ENCODE measurements around the gene PDXK.

The PDXK gene

DNA sequence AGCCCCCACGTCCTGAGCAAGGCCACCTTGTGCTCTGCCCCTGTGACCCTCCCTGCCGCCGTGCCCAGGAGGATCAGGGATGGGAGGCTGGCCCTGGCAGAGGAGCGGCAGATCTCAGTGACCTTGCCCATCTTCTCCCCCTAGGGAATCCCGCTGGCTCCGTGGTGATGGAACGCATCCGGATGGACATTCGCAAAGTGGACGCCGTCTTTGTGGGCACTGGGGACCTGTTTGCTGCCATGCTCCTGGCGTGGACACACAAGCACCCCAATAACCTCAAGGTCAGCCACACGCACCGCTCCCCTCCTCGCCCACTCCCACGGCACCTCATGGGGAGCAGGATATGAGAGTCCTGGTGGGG, 34.5 kb downstream of the PDXK start (continued):
- TF ChIP-seq OSR1 (CRISPR knock-in tag; IDR thresholded peaks at IDR 0.05) = no peak

DNA sequence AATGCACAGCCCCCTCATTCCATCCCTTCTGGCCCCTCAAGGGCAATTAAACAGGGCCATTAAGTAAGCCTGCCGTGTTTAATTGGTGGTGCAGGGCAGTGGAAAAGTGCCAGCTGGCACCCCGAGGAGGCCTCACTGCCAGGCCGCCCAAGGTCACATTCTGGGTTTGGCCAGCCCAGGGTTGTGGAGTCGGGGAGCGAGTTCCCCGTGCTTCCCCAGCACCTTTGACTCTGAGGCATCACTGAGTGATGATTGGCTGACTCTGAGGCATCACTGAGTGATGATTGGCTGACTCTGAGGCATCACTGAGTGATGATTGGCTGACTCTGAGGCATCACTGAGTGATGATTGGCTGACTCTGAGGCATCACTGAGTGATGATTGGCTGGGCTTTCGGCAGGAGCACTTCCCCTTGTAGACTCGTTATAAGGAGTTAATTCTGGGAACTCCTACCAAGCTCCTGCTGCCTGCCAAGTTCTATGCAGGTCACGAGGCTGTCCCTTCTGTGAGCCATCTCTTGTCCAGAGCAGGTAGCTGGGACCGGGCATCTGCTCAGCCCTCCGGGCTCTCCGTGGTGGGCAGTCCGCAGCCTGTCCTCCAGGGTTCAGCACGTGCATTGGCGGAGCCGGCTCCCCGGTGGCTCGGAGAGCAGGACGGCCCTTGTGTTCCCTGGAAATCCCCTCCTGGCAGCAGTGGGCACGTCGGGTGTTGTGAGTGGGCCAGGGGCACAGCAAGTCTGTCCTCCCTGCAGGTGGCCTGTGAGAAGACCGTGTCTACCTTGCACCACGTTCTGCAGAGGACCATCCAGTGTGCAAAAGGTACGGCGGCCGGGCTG, 36.2 kb downstream of the PDXK start:
- ATAC-seq = no peak; the same call in 2 of the 3 replicates
- TF ChIP-seq ZNF70 (CRISPR knock-in tag; IDR thresholded peaks at IDR 0.05) = no peak
- no peak for TF ChIP-seq TCF4 (CRISPR knock-in tag; IDR thresholded peaks at IDR 0.05; ENCODE audit: borderline replicate concordance)
- no peak for TF ChIP-seq BACH2 (CRISPR knock-in tag; IDR thresholded peaks at IDR 0.05; ENCODE audit: borderline replicate concordance)
- TF ChIP-seq PPARA (CRISPR knock-in tag; IDR thresholded peaks at IDR 0.05; ENCODE audit: borderline replicate concordance) = no peak
- TF ChIP-seq, protein P1, sequence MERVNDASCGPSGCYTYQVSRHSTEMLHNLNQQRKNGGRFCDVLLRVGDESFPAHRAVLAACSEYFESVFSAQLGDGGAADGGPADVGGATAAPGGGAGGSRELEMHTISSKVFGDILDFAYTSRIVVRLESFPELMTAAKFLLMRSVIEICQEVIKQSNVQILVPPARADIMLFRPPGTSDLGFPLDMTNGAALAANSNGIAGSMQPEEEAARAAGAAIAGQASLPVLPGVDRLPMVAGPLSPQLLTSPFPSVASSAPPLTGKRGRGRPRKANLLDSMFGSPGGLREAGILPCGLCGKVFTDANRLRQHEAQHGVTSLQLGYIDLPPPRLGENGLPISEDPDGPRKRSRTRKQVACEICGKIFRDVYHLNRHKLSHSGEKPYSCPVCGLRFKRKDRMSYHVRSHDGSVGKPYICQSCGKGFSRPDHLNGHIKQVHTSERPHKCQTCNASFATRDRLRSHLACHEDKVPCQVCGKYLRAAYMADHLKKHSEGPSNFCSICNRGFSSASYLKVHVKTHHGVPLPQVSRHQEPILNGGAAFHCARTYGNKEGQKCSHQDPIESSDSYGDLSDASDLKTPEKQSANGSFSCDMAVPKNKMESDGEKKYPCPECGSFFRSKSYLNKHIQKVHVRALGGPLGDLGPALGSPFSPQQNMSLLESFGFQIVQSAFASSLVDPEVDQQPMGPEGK (CRISPR knock-in tag; IDR thresholded peaks at IDR 0.05; ENCODE audit: borderline replicate concordance) = no peak
- no peak for TF ChIP-seq CSDC2 (CRISPR knock-in tag; IDR thresholded peaks at IDR 0.05)
- no peak for TF ChIP-seq RARB (CRISPR knock-in tag; IDR thresholded peaks at IDR 0.05)
- no peak for TF ChIP-seq SNAI2 (CRISPR knock-in tag; IDR thresholded peaks at IDR 0.05)
- TF ChIP-seq ZFP30 (CRISPR knock-in tag; IDR thresholded peaks at IDR 0.05) = no peak
- TF ChIP-seq, protein P2, sequence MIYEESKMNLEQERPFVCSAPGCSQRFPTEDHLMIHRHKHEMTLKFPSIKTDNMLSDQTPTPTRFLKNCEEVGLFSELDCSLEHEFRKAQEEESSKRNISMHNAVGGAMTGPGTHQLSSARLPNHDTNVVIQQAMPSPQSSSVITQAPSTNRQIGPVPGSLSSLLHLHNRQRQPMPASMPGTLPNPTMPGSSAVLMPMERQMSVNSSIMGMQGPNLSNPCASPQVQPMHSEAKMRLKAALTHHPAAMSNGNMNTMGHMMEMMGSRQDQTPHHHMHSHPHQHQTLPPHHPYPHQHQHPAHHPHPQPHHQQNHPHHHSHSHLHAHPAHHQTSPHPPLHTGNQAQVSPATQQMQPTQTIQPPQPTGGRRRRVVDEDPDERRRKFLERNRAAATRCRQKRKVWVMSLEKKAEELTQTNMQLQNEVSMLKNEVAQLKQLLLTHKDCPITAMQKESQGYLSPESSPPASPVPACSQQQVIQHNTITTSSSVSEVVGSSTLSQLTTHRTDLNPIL (CRISPR knock-in tag; IDR thresholded peaks at IDR 0.05; ENCODE audit: low read depth) = no peak
- TF ChIP-seq ZNF8 (CRISPR knock-in tag; IDR thresholded peaks at IDR 0.05) = no peak

DNA sequence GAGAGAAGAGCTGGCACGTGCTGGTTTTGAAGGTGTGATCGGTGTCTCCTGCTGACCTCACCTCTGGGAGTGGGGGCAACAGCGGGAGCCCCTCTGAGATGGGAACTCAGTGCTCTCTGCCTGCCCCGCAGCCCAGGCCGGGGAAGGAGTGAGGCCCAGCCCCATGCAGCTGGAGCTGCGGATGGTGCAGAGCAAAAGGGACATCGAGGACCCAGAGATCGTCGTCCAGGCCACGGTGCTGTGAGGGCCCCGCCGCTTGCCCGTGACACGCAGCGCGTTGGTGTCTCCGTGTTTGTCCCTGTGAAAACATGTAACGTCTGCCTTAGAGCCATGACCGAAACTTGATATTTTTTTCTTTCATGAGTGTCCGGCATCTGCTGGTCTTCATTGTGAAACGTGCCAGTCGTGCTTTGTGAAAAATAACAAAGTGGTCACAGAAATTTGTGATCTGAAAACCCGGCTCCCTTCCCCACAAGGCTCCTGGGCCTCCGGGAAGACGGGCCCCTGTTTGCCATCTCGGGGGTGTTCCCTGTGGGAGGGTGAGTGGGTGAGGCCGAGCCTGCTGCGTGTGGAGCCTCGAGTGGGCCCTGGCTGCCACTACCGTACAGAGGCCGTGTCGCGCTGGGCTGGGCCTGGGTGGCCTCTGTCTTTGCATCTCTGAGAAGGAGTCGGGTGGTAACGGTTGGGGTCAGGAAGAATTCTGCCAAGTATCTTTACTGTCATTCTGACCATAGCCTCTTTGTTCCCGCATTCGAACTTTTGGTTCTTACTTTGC, 37.1 kb downstream of the PDXK start:
- TF ChIP-seq GLIS3 (CRISPR knock-in tag; IDR thresholded peaks at IDR 0.05) (no peak), CSDC2 (CRISPR knock-in tag; IDR thresholded peaks at IDR 0.05) (no peak), BACH2 (CRISPR knock-in tag; IDR thresholded peaks at IDR 0.05; ENCODE audit: borderline replicate concordance) (no peak), TOX (CRISPR knock-in tag; IDR thresholded peaks at IDR 0.05; ENCODE audit: borderline replicate concordance) (no peak), ZNF565 (CRISPR knock-in tag; conservative IDR thresholded peaks at IDR 0.05; ENCODE audit: low read depth) (no peak), ESRRG (CRISPR knock-in tag; IDR thresholded peaks at IDR 0.05) (no peak), ZC3H10 (CRISPR knock-in tag; IDR thresholded peaks at IDR 0.05) (no peak), SNAI2 (CRISPR knock-in tag; IDR thresholded peaks at IDR 0.05) (no peak), ZNF70 (CRISPR knock-in tag; IDR thresholded peaks at IDR 0.05) (no peak), ISL1 (CRISPR knock-in tag; IDR thresholded peaks at IDR 0.05) (no peak), OSR1 (CRISPR knock-in tag; IDR thresholded peaks at IDR 0.05) (no peak), TCF4 (CRISPR knock-in tag; IDR thresholded peaks at IDR 0.05; ENCODE audit: borderline replicate concordance) (no peak)
- TF ChIP-seq, protein P3, sequence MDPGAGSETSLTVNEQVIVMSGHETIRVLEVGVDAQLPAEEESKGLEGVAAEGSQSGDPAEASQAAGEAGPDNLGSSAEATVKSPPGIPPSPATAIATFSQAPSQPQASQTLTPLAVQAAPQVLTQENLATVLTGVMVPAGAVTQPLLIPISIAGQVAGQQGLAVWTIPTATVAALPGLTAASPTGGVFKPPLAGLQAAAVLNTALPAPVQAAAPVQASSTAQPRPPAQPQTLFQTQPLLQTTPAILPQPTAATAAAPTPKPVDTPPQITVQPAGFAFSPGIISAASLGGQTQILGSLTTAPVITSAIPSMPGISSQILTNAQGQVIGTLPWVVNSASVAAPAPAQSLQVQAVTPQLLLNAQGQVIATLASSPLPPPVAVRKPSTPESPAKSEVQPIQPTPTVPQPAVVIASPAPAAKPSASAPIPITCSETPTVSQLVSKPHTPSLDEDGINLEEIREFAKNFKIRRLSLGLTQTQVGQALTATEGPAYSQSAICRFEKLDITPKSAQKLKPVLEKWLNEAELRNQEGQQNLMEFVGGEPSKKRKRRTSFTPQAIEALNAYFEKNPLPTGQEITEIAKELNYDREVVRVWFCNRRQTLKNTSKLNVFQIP (CRISPR knock-in tag; IDR thresholded peaks at IDR 0.05; ENCODE audit: borderline replicate concordance, low read depth) = no peak
- TF ChIP-seq, protein P1 (CRISPR knock-in tag; IDR thresholded peaks at IDR 0.05; ENCODE audit: borderline replicate concordance) = no peak
- TF ChIP-seq, protein P2 (CRISPR knock-in tag; IDR thresholded peaks at IDR 0.05; ENCODE audit: low read depth) = no peak
- ATAC-seq = no peak

Data from SK-N-SH treated with all-trans-retinoic acid at 6 μM for 48 hours (cell line).